SK-N-MC (cell line): ENCODE results near the gene RAI14.

Experiments
- EZH2 ChIP-seq: fragments of 200-600 bp; sonication (generic); IDR thresholded peaks from one replicate; pipeline ENCODE4 v1.6.1; 2017; ENCODE audit warnings: antibody characterized with exemption
- POLR2AphosphoS5 ChIP-seq: IDR thresholded peaks from 2 replicates; pipeline ENCODE4 v1.6.1; 2012; ENCODE audit warnings: mild to moderate bottlenecking, low read depth, low read length, borderline replicate concordance

GRCh38 chr5:34698754-34699153 lies 42.6 kb downstream of the RAI14 start:
- TF ChIP-seq EZH2: no peak
- no peak for TF ChIP-seq POLR2AphosphoS5
